Naive B cell (primary cell): ENCODE data around the gene AQR. TPM values are rescaled to one million over a fixed set of nuclear protein-coding genes. Genes with fewer than 3 reads are reported as not detected.
"Not testable (repeated sequence)": the region's sequence is repeated elsewhere in the genome, so short reads cannot be mapped to it uniquely, and the experiment has no call there.

ENCODE experiments used
- ATAC-seq, 2 donors: fragments of 150-1000 bp; cut with Tn5 transposase; 2 replicates each; pipeline ENCODE4 v1.10.0; 2021; ENCODE audit warnings: low read depth in 2 of 2, mild to moderate bottlenecking in 2 of 2, moderate library complexity in 2 of 2
- DNase-seq: peaks from one replicate; pipeline ENCODE4 v3.0.0; 2022
- H3K27ac Mint-ChIP-seq, 6 donors: one replicate each; pipeline ENCODE4 v1.8.0; 2020 to 2022; ENCODE audit warnings: mild to moderate bottlenecking in 6 of 6, mixed read lengths in 6 of 6, moderate library complexity in 5 of 6, inconsistent platforms in 2 of 6
- H3K27me3 Mint-ChIP-seq, 3 donors: one replicate each; pipeline ENCODE4 v1.8.0; 2021 to 2022; ENCODE audit warnings: mixed read lengths in 3 of 3, mild to moderate bottlenecking in 1 of 3
- H3K36me3 Mint-ChIP-seq, 2 donors: one replicate each; pipeline ENCODE4 v1.8.0; 2020 to 2022; ENCODE audit warnings: mixed read lengths in 2 of 2, inconsistent platforms in 1 of 2, mild to moderate bottlenecking in 1 of 2
- H3K4me1 Mint-ChIP-seq, 3 donors: one replicate each; pipeline ENCODE4 v1.8.0; 2020 to 2022; ENCODE audit warnings: mixed read lengths in 3 of 3, inconsistent platforms in 1 of 3, mild to moderate bottlenecking in 1 of 3, moderate library complexity in 1 of 3
- H3K4me3 Mint-ChIP-seq, 8 donors: one replicate each; pipeline ENCODE4 v1.8.0; 2020 to 2022; ENCODE audit warnings: mild to moderate bottlenecking in 8 of 8, mixed read lengths in 8 of 8, moderate library complexity in 8 of 8, inconsistent platforms in 2 of 8
- H3K9me3 Mint-ChIP-seq, 7 donors: one replicate each; pipeline ENCODE4 v1.8.0; 2020 to 2022; ENCODE audit warnings: mixed read lengths in 7 of 7, mild to moderate bottlenecking in 5 of 7, inconsistent platforms in 2 of 7, moderate library complexity in 1 of 7
- polyA plus RNA-seq, 6 donors: library from polyadenylated mRNA; unstranded; fragments of 300-500 nt; fragmentation: Illumina TruSeq; gene quantifications; one replicate each; pipeline ENCODE4 v1.2.3, GENCODE V29; 2021; ENCODE audit warnings: low read depth in 6 of 6

Gene AQR
- polyA plus RNA-seq, 6 donors from 2014 or later, result 6.3 to 16.6 (median 11.2) TPM

- not testable (repeated sequence) for H3K27me3 Mint-ChIP-seq, H3K9me3 Mint-ChIP-seq, DNase-seq, H3K4me1 Mint-ChIP-seq, H3K27ac Mint-ChIP-seq, H3K4me3 Mint-ChIP-seq, ATAC-seq
- peaks cover 13 to 29% of the 10 kb centered on the region in 2 donors for H3K36me3 Mint-ChIP-seq
These were observed 26.3 kb downstream of the AQR start for GRCh38 chr15:34943264-34943663.

- Mint-ChIP-seq H3K36me3 (peaks cover 13 to 20% of the 10 kb centered on the region in 2 donors), H3K4me1 (no peaks in the 10 kb centered on the region), H3K4me3 (no peak overlapping the region), H3K27me3 (no peaks in the 10 kb centered on the region), H3K27ac (no peak overlapping the region), H3K9me3 (no peaks in the 10 kb centered on the region)
- DNase-seq, result no peak
- ATAC-seq, result no peak
These were observed 27.2 kb downstream of the AQR start for GRCh38 chr15:34942363-34942762.

GRCh38 chr15:34941831-34942230, 27.7 kb downstream of the AQR start:
- H3K9me3 Mint-ChIP-seq, result no peaks in the 10 kb centered on the region
- no peaks in the 10 kb centered on the region for H3K4me1 Mint-ChIP-seq
- ATAC-seq (no peak), DNase-seq (no peak)
- H3K27ac Mint-ChIP-seq, result no peak overlapping the region
- no peaks in the 10 kb centered on the region for H3K27me3 Mint-ChIP-seq
- peaks cover 13 to 20% of the 10 kb centered on the region in 2 donors for H3K36me3 Mint-ChIP-seq
- no peak overlapping the region for H3K4me3 Mint-ChIP-seq

GRCh38 chr15:34941185-34941698, 28.3 kb downstream of the AQR start:
- ATAC-seq, result no peak
- Mint-ChIP-seq H3K36me3 (peaks cover 15 to 20% of the 10 kb centered on the region in 2 donors), H3K27ac (no peak overlapping the region)

GRCh38 chr15:34933432-34933975, 36.0 kb downstream of the AQR start:
- Mint-ChIP-seq H3K4me1 (no peaks in the 10 kb centered on the region), H3K4me3 (no peak overlapping the region), H3K9me3 (peaks cover 0 to 6% (median 0%) of the 10 kb centered on the region in 7 donors), H3K27ac (peak overlapping the region in 1 of 6 donors; percentile 62), H3K27me3 (no peaks in the 10 kb centered on the region), H3K36me3 (peaks cover 21 to 31% of the 10 kb centered on the region in 2 donors)
- ATAC-seq (no peak), DNase-seq (no peak)

More at GRCh38 chr15:34941185-34941698, 28.3 kb downstream of the AQR start:
- Mint-ChIP-seq H3K9me3 (no peaks in the 10 kb centered on the region), H3K4me1 (no peaks in the 10 kb centered on the region), H3K4me3 (no peak overlapping the region), H3K27me3 (no peaks in the 10 kb centered on the region)
- no peak for DNase-seq

GRCh38 chr15:34928349-34928748, 41.2 kb downstream of the AQR start:
- H3K4me1 Mint-ChIP-seq, H3K27me3 Mint-ChIP-seq, H3K4me3 Mint-ChIP-seq, DNase-seq, H3K9me3 Mint-ChIP-seq, ATAC-seq, H3K27ac Mint-ChIP-seq: not testable (repeated sequence)
- peaks cover 18 to 51% of the 10 kb centered on the region in 2 donors for H3K36me3 Mint-ChIP-seq

- Mint-ChIP-seq H3K27ac (no peak overlapping the region), H3K36me3 (peaks cover 18 to 45% of the 10 kb centered on the region in 2 donors)
- ATAC-seq, result no peak
These were observed 41.8 kb downstream of the AQR start for GRCh38 chr15:34927726-34928125.

GRCh38 chr15:34914317-34914716, 55.2 kb downstream of the AQR start:
- Mint-ChIP-seq H3K4me1 (no peaks in the 10 kb centered on the region), H3K36me3 (peaks cover 20 to 27% of the 10 kb centered on the region in 2 donors), H3K4me3 (no peak overlapping the region), H3K9me3 (no peaks in the 10 kb centered on the region), H3K27me3 (no peaks in the 10 kb centered on the region), H3K27ac (no peak overlapping the region)
- DNase-seq, result no peak
- no peak for ATAC-seq

More at GRCh38 chr15:34927726-34928125, 41.8 kb downstream of the AQR start:
- Mint-ChIP-seq H3K9me3 (peaks cover 0 to 6% (median 0%) of the 10 kb centered on the region in 7 donors), H3K4me3 (no peak overlapping the region), H3K27me3 (no peaks in the 10 kb centered on the region), H3K4me1 (no peaks in the 10 kb centered on the region)
- DNase-seq, result no peak

- DNase-seq, result no peak
- Mint-ChIP-seq H3K4me1 (peaks cover 0 to 6% (median 0%) of the 10 kb centered on the region in 3 donors), H3K4me3 (no peak overlapping the region), H3K27me3 (no peaks in the 10 kb centered on the region), H3K36me3 (peaks cover 21 to 27% of the 10 kb centered on the region in 2 donors), H3K27ac (no peak overlapping the region), H3K9me3 (no peaks in the 10 kb centered on the region)
- ATAC-seq, result no peak
These were observed 64.5 kb downstream of the AQR start for GRCh38 chr15:34905047-34905446.

- Mint-ChIP-seq H3K9me3 (no peaks in the 10 kb centered on the region), H3K27ac (no peak overlapping the region), H3K4me1 (peaks cover 0 to 6% (median 0%) of the 10 kb centered on the region in 3 donors), H3K27me3 (no peaks in the 10 kb centered on the region), H3K36me3 (peaks cover 20 to 27% of the 10 kb centered on the region in 2 donors), H3K4me3 (no peak overlapping the region)
- ATAC-seq (no peak), DNase-seq (no peak)
These were observed 65.0 kb downstream of the AQR start for GRCh38 chr15:34904527-34904926.

GRCh38 chr15:34900748-34901147, 68.8 kb downstream of the AQR start:
- H3K36me3 Mint-ChIP-seq, result peaks cover 30 to 32% of the 10 kb centered on the region in 2 donors

GRCh38 chr15:34896183-34896582, 73.4 kb downstream of the AQR start:
- H3K4me1 Mint-ChIP-seq, result no peaks in the 10 kb centered on the region
- no peak for DNase-seq
- H3K4me3 Mint-ChIP-seq, result no peak overlapping the region
- no peak for ATAC-seq
- H3K27me3 Mint-ChIP-seq, result no peaks in the 10 kb centered on the region
- H3K36me3 Mint-ChIP-seq, result peaks cover 48 to 59% of the 10 kb centered on the region in 2 donors
- H3K27ac Mint-ChIP-seq, result no peak overlapping the region
- peaks cover 5 to 25% (median 22%) of the 10 kb centered on the region in 7 donors for H3K9me3 Mint-ChIP-seq

More at GRCh38 chr15:34900748-34901147, 68.8 kb downstream of the AQR start:
- peaks cover 0 to 6% (median 0%) of the 10 kb centered on the region in 3 donors for H3K4me1 Mint-ChIP-seq
- H3K27ac Mint-ChIP-seq, result no peak overlapping the region
- DNase-seq (no peak), ATAC-seq (no peak)
- no peak overlapping the region for H3K4me3 Mint-ChIP-seq
- H3K9me3 Mint-ChIP-seq, result peaks cover 0 to 2% (median 0%) of the 10 kb centered on the region in 7 donors
- H3K27me3 Mint-ChIP-seq, result no peaks in the 10 kb centered on the region

GRCh38 chr15:34893967-34894366, 75.6 kb downstream of the AQR start:
- Mint-ChIP-seq H3K9me3 (peaks cover 5 to 25% (median 22%) of the 10 kb centered on the region in 7 donors), H3K36me3 (peaks cover 56 to 67% of the 10 kb centered on the region in 2 donors), H3K4me3 (no peak overlapping the region), H3K27me3 (no peaks in the 10 kb centered on the region), H3K27ac (peak overlapping the region in 1 of 6 donors; percentile 28), H3K4me1 (no peaks in the 10 kb centered on the region)
- DNase-seq, result no peak
- no peak for ATAC-seq

GRCh38 chr15:34892963-34893591, 76.5 kb downstream of the AQR start:
- ATAC-seq (no peak), DNase-seq (no peak)
- Mint-ChIP-seq H3K36me3 (peaks cover 56 to 63% of the 10 kb centered on the region in 2 donors), H3K9me3 (peaks cover 5 to 25% (median 22%) of the 10 kb centered on the region in 7 donors), H3K27me3 (no peaks in the 10 kb centered on the region), H3K4me3 (no peak overlapping the region), H3K27ac (no peak overlapping the region), H3K4me1 (no peaks in the 10 kb centered on the region)
